Esophagus muscularis mucosa (tissue), 4 donors: ENCODE data around the gene MRE11. TPM values are rescaled to one million over a fixed set of nuclear protein-coding genes. Genes with fewer than 3 reads are reported as not detected.

ENCODE experiments used
- DNase-seq: peaks from one replicate; pipeline ENCODE4 v3.0.0-alpha.2; 2017; ENCODE audit errors: extremely low spot score
- H3K27ac ChIP-seq, 4 donors: fragments of 200-600 bp; sonication (generic); replicated peaks in 1 of 4; 1 replicate in 3 of 4; 2 replicates in 1 of 4; pipeline ENCODE4 v1.5.1; 2016 to 2019; ENCODE audit warnings: mild to moderate bottlenecking in 1 of 4
- H3K27me3 ChIP-seq, 4 donors: fragments of 200-600 bp; sonication (generic); one replicate each; pipeline versions ENCODE4 v1.5.1 to v1.6.0; 2016 to 2019
- H3K36me3 ChIP-seq, 4 donors: fragments of 200-600 bp; sonication (generic); one replicate each; pipeline ENCODE4 v1.5.1; 2016 to 2019
- H3K4me1 ChIP-seq, 4 donors: fragments of 200-600 bp; sonication (generic); one replicate each; pipeline ENCODE4 v1.5.1; 2016 to 2019
- H3K4me3 ChIP-seq, 4 donors: fragments of 200-600 bp; sonication (generic); 1 replicate in 2 of 4; 2 replicates in 2 of 4; pipeline ENCODE4 v1.5.1; 2016 to 2019; ENCODE audit warnings: mild to moderate bottlenecking in 4 of 4, moderate library complexity in 1 of 4
- H3K9me3 ChIP-seq, 4 donors: fragments of 200-600 bp; sonication (generic); 1 replicate in 3 of 4; 2 replicates in 1 of 4; pipeline ENCODE4 v1.5.1; 2016 to 2019
- EP300 ChIP-seq: sonication (generic); formaldehyde crosslinking; IDR thresholded peaks from one replicate; pipeline ENCODE4 v1.6.1; 2017; ENCODE audit warnings: antibody characterized with exemption
- POLR2A ChIP-seq: fragments of 450-650 bp; IDR thresholded peaks from one replicate; pipeline ENCODE4 v1.6.1; 2017; ENCODE audit warnings: antibody characterized with exemption, moderate library complexity, mild to moderate bottlenecking, low read depth
- POLR2AphosphoS5 ChIP-seq, 2 donors: sonication (generic); formaldehyde crosslinking; IDR thresholded peaks; one replicate each; pipeline ENCODE4 v1.6.1; 2017; ENCODE audit warnings: antibody characterized with exemption in 2 of 2
- WGBS: methylation state at CpG from one replicate; pipeline ENCODE4 v1.1.5; 2018; 5-methylcytosine and 5-hydroxymethylcytosine counted together
- intact Hi-C: fragments of 100-400 bp; cut with DNase I; formaldehyde crosslinking; loops from one replicate; pipeline ENCODE4 v1.15.1; 2023
- total RNA-seq, 4 donors: library from RNA; depleted of rRNA; stranded (reverse); fragments of >200 nt; gene quantifications; one replicate each; pipeline versions ENCODE4 v1.1.0 to v1.2.1, GENCODE V29; 2016
- TF ChIP-seq, protein P1 (sequence below), 3 experiments: fragments of 200-600 bp in 2 of 3; fragments of 450-650 bp in 1 of 3; sonication (generic) in 2 of 3; IDR thresholded peaks; one replicate each; pipeline ENCODE4 v1.5.1; 2017 to 2019; ENCODE audit warnings: antibody characterized with exemption in 3 of 3, mild to moderate bottlenecking in 2 of 3, moderate library complexity in 1 of 3

MRE11 gene
- total RNA-seq, 4 donors from 2014 or later = 9.9 to 12.9 (median 11.2) TPM

DNA sequence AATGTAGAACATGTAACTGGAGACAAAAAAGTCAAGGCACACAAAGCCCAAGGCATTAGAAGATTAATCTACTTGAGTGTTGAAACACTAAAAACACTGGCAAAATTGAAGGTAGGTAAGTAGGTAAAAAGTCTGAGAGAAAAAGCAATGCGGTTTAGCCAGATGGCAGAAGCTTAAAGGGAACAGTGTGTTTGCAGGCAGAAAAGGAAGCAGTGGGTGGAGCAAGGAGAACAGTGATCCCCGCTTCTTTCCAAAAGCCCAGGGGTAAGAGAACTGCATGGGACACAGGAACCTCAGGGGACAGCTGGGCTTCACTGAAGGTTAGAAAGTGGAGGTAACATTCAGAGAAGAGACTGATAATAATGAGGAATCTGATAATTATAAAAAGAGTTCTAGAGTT is 16.0 kb downstream of the MRE11 start:
- Histone ChIP-seq H3K4me3 (no peak overlapping the region), H3K9me3 (no peaks in the 10 kb centered on the region), H3K4me1 (peaks cover 0 to 6% (median 3%) of the 10 kb centered on the region in 4 donors), H3K36me3 (peaks cover 0 to 83% (median 44%) of the 10 kb centered on the region in 4 donors), H3K27me3 (no peaks in the 10 kb centered on the region), H3K27ac (no peak overlapping the region)
- WGBS = 81% methylated on average over 2 of the region's 2 CpGs
- intact Hi-C loops = no loop called here
- no peak for DNase-seq
- TF ChIP-seq, protein P1, sequence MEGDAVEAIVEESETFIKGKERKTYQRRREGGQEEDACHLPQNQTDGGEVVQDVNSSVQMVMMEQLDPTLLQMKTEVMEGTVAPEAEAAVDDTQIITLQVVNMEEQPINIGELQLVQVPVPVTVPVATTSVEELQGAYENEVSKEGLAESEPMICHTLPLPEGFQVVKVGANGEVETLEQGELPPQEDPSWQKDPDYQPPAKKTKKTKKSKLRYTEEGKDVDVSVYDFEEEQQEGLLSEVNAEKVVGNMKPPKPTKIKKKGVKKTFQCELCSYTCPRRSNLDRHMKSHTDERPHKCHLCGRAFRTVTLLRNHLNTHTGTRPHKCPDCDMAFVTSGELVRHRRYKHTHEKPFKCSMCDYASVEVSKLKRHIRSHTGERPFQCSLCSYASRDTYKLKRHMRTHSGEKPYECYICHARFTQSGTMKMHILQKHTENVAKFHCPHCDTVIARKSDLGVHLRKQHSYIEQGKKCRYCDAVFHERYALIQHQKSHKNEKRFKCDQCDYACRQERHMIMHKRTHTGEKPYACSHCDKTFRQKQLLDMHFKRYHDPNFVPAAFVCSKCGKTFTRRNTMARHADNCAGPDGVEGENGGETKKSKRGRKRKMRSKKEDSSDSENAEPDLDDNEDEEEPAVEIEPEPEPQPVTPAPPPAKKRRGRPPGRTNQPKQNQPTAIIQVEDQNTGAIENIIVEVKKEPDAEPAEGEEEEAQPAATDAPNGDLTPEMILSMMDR (IDR thresholded peaks at IDR 0.05) = no peak
- no peak for TF ChIP-seq EP300
- TF ChIP-seq POLR2A = no peak
- TF ChIP-seq POLR2AphosphoS5 (IDR thresholded peaks at IDR 0.05) = no peak

DNA sequence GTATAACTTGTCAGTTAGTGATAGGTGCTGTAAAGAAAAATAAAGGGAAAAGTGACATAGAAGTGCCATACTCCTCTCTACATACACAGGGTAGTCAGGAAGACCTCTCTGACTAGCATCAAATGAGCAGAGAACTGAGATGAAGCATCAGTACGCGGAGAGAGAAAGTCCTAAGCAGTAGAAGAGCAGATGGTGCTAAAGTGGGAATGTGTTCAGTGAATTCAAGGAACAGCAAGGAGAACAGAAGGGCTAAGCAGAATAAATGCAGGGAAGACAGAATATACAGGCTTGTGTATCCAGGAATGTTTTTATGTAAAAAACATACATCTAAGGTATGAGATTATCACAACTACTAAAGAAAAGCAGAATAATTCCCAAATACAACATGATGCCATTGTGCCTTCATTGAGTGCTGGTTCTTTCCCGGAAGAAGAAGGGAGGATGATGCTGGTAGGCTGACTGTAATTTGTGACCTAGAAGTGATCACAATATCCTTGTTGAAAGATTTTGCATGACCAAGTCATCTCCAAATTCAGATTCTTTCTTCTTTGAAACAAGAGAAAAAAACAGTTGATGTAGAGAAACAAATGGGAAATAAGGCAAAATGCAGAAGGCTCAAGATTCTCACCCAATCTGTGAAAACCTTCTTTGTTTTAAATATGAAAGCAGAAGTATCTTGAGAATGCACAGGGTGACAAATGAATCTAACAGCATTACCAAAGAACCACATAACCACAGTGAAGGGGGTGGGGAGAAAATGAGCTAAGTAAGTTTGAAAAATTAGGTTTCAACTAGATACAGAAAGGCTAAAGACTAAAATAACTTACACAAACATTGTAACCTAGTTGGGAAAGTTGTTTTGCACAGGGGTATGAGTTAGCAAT is 20.5 kb downstream of the MRE11 start:
- H3K36me3 ChIP-seq = peaks cover 0 to 80% (median 40%) of the 10 kb centered on the region in 4 donors
- no peaks in the 10 kb centered on the region for H3K9me3 ChIP-seq
- TF ChIP-seq, protein P1 (IDR thresholded peaks at IDR 0.05) = no peak
- no peak for TF ChIP-seq POLR2AphosphoS5 (IDR thresholded peaks at IDR 0.05)
- TF ChIP-seq POLR2A = no peak
- no peak for TF ChIP-seq EP300
- no peak for DNase-seq
- H3K4me3 ChIP-seq = no peak overlapping the region
- intact Hi-C loops = no loop called here
- H3K27ac ChIP-seq = no peak overlapping the region
- H3K4me1 ChIP-seq = peaks cover 0 to 6% (median 3%) of the 10 kb centered on the region in 4 donors
- WGBS = 94% methylated on average over 3 of the region's 3 CpGs
- H3K27me3 ChIP-seq = no peaks in the 10 kb centered on the region

DNA sequence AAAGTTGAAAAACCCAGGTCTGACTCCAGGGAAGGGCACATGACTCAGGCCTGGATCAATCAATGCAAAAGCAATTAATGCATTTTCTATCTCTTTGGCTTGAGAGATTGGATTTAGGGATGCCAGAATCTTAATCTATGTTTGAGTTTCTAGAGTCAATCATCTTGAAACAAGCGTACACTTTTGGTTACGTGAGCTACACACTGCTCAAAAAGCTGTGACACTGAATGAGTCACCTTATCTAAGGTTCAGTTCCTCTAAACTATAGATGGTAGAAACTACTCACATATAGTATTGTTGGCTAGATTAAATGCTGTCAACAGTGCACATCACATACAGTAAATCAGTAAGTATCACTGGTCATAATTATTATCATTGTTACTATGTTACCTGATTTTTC is 24.2 kb downstream of the MRE11 start:
- 96% methylated on average over 2 of the region's 2 CpGs for WGBS
- Histone ChIP-seq H3K27ac (no peak overlapping the region), H3K27me3 (no peaks in the 10 kb centered on the region), H3K36me3 (peaks cover 0 to 79% (median 31%) of the 10 kb centered on the region in 4 donors), H3K4me1 (peaks cover 0 to 6% (median 3%) of the 10 kb centered on the region in 4 donors), H3K4me3 (no peak overlapping the region), H3K9me3 (no peaks in the 10 kb centered on the region)
- DNase-seq = no peak
- intact Hi-C loops = no loop called here
- TF ChIP-seq POLR2AphosphoS5 (IDR thresholded peaks at IDR 0.05) = no peak
- no peak for TF ChIP-seq POLR2A
- TF ChIP-seq EP300 = no peak
- TF ChIP-seq, protein P1 (IDR thresholded peaks at IDR 0.05) = no peak

DNA sequence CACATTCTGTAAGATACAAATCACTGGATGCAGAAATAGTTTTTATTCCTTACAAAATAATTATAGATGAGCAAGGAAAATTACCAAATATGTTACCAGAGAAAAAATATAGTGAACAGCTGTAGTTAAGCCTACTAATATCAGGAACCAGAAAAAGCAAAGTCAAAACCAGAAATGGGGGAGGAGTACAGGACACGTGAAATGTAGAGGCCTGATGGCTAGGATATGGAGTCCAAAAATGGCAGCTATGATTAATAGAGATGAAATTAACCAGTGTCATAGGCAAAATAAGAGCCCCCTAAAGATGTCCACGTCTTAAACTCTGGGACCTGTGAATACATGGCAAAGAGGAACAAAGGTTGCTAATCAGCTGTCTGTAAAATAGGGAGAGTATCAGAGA is 34.1 kb downstream of the MRE11 start:
- peaks cover 8 to 56% (median 29%) of the 10 kb centered on the region in 4 donors for H3K36me3 ChIP-seq

More for the DNA sequence above, 34.1 kb downstream of the MRE11 start:
- Histone ChIP-seq H3K9me3 (no peaks in the 10 kb centered on the region), H3K27me3 (no peaks in the 10 kb centered on the region), H3K27ac (no peak overlapping the region), H3K4me3 (no peak overlapping the region), H3K4me1 (no peaks in the 10 kb centered on the region)
- 97% methylated on average over 2 of the region's 2 CpGs for WGBS
- intact Hi-C loops = no loop called here
- DNase-seq = no peak
- TF ChIP-seq, protein P1 (IDR thresholded peaks at IDR 0.05) = no peak
- TF ChIP-seq POLR2A = no peak
- TF ChIP-seq POLR2AphosphoS5 (IDR thresholded peaks at IDR 0.05) = no peak
- no peak for TF ChIP-seq EP300
